ENCODE data around the gene RRAS2.

DNA sequence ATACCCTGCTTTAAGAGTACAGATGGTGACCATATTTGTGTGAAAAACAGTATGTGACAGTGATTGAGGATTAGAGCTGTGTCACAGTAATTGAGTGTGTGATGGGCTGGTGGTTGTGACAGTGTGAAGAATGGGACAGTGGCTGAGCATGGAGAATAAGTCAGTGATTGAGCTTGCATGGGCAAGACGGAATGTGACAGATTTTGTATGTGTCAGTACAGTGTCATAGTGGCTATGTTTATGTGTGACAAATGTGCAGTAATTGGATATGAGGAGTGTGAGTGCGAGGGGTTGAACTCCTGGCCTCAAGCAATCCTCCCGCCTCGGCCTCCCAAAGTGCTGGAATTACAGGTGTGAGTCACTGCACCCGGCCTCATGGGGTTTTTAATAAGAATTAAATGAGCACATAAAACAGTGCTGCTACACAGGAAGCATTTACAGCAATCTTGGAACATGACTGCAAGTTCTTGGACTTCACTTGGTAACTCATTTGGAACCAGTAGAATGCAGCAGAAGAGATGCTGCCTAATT lies 583 bp upstream of the RRAS2 start:
- TF ChIP-seq, protein P1, sequence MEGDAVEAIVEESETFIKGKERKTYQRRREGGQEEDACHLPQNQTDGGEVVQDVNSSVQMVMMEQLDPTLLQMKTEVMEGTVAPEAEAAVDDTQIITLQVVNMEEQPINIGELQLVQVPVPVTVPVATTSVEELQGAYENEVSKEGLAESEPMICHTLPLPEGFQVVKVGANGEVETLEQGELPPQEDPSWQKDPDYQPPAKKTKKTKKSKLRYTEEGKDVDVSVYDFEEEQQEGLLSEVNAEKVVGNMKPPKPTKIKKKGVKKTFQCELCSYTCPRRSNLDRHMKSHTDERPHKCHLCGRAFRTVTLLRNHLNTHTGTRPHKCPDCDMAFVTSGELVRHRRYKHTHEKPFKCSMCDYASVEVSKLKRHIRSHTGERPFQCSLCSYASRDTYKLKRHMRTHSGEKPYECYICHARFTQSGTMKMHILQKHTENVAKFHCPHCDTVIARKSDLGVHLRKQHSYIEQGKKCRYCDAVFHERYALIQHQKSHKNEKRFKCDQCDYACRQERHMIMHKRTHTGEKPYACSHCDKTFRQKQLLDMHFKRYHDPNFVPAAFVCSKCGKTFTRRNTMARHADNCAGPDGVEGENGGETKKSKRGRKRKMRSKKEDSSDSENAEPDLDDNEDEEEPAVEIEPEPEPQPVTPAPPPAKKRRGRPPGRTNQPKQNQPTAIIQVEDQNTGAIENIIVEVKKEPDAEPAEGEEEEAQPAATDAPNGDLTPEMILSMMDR (IDR thresholded peaks at IDR 0.05): no peak
- TF ChIP-seq POLR2A (IDR thresholded peaks at IDR 0.05): no peak
